HG02938 (cell line): Measurements from ENCODE around the gene LPP.

Experiments
- ATAC-seq: cut with Tn5 transposase; IDR thresholded peaks from one replicate; pipeline ENCODE4 v1.9.1; 2021; ENCODE audit warnings: mild to moderate bottlenecking, moderate library complexity; ENCODE audit not compliant: unreplicated experiment

Gene LPP

DNA sequence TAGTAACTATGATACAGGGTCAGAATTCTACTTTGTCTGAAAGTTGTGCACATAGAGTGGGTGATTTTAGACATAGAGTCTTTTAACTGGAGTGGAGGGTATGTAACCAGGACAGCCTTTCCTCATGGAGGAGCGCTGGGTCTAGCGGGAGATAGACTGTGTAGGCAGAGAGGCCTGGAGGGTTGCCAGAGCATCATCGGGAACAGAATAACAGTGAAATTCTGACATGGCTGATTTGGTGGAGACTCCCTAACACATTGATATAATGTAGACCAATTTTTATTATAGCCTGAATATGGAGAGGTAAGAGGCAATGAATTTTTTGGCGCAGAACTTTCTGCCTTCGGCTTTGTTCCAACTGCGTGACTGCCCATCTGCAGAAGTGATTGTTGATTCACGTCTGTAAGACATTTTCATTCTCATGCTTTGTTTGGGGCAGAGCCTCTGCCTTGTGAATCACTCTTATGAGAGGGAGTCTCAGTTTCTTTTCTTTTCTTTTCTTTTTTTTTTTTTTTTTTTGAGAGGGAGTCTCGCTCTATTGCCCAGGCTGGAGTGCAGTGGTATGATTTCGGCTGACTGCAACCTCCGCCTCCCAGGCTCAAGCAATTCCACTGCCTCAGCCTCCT lies 16.0 kb downstream of the LPP start:
- ATAC-seq: no peak

DNA sequence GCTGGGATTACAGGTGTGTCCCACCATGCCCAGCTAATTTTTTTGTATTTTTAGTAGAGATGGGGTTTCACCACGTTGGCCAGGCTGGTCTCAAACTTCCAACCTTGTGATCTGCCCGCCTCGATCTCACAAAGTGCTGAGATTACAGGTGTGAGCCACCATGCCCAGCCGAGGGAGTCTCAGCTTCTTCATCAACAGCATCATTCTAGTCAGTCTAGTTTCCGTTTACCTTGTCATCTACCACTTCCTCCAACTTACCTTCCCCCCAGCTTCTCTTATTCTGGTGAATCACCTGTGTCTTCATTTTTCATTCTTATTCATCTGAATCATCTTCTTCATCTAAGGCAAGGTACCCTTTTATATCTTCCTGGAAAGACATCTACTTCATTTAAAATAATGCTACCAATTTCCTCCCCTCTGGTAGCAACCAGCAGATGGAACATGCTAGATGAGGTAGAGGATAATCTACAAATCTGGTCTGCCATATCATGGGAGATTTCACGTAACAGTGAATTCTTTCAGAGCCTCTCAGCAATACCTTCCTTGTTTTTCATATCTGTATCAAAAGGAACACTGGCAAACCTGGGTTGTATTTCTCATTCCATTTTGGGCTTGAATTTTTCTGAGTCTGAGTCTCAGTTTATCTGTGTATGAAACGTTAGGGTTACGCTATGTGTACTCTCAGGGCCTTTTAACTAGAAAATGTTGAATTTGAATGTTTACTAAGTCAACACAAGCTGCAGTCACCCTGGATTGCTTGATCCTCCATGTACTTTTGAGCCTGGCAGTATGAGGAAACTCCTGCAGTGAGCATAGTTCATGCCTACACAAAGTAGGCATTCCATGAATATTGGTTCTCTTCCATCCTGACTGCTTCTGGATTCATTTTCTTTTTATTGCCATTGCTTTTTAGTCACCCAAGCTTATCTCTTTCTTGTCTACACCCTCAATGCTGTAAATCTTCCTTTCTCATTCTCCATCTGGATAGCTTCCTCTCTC lies 16.8 kb downstream of the LPP start:
- no peak for ATAC-seq

- no peak for ATAC-seq
Measured at GRCh38 chr3:188171682-188172467, 17.9 kb downstream of the LPP start.

DNA sequence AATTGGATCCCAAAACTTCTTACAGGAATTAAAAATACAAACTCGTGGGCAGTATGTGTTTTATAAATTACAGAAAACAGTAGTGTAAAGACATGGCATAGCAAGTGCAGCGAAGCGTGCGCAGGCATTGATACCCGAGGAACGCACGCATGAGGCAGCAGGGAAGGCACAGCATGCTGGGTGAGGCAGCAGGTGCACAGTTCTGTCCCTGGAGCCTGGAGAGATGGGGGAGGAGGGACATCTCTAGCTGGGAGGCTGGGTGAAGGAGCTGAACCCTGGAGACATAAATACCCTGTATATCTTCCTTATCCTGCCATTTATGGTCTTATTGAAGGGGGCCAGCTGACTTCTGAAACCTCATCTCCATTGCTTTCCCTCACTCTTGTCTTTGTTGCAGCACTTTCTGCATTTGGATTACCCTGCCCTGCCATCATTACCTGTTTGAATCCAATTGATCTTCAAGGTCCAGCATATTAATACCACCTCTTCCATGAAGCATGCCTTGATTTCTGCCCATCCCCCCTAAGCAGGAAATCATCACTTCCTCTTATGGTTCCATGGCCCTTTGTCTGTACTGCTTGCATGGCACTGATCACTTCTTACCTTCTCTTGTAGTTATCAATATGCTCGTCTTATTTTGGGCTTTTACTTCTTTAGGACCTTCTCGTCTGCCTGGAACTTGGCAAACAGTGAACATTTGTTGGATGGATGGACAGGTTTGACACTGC lies 20.5 kb downstream of the LPP start:
- ATAC-seq: no peak

- no peak for ATAC-seq
Measured at GRCh38 chr3:188176476-188176875, 22.5 kb downstream of the LPP start.

GRCh38 chr3:188176884-188177283 lies 22.9 kb downstream of the LPP start:
- no peak for ATAC-seq

DNA sequence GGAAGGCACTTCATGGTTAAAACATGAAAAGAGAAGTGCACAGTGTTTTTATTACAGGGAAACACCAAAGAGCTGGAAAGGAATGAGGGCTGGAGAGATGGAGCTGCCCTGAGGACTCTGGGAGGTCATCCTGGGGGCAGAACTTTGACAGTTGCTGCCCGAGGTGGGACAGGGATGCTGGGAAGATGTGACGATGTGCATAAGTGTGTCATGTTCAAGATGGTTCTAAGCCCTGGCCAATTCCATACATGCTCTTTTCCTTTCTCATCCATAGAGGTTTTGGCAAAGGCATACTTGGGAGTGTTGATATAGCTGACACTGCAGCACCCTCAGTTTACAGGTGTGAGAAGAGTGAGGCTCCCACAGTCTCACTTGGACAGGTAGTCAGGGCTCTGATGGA lies 23.8 kb downstream of the LPP start:
- no peak for ATAC-seq

- no peak for ATAC-seq
Measured at GRCh38 chr3:188178293-188178936, 24.5 kb downstream of the LPP start.

DNA sequence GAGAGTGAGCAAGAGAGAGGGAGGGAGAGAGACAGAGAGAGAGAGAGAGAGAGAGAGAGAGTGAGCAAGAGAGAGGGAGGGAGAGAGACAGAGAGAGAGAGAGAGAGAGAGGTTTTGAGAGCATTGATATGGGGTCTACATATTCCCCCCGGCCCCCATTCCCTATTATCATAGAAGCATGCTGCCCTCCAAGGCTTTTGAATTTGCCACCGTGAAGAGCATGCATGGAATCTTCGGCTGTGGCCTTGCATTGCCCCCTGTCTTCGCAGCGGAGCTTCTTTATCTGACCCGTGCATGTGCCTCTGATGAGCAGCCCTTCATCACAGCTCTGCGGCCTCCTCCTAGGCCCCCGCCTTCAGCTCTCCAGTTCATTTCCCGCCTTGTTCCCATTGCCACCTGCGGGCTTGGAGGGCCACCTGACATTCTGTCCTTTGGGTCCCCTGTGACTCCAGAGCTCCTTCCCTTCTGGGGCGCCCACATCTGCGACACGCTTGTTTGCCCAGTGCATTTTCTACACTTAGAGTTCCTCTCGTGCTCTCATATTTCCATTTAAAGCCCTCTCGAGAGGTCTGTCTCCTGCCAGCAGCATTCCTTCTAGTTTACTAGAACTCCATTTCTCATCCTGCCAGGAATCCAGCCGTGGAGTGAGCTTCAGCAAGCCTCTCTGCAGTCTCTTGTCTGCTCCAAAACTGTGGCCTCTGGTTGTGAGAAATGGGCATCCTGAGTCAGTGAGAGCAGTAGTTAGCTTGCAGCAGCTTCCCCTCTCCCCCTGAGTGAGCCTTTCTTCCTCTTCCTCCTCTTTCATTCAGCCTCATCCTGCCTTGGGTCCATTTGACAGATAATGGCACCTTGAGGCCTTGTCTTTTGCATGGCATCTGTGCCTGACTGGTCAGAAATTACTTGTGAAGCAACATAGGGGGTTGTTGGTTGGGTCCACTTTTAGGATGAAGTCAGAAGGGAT lies 25.3 kb downstream of the LPP start:
- no peak for ATAC-seq

GRCh38 chr3:188180114-188180513 lies 26.2 kb downstream of the LPP start:
- no peak for ATAC-seq

DNA sequence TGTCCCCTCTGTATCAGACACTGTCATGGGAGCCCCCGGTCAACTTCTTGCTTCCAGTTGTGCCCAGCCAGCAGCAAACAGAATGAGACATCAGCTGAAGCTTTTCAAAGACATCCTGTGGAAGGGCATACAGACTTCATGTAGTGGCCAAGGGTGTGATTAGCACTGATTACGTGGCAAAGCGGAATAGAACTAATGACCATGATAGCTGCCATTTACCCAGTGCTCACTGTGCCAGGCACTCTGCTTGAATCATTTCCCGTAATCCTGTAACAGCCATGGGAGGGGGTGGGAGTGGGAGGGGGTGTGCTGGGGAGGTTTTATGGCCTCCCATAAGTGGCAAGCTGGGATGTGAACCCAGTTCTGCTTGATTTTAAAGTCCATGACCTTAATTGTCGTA lies 29.5 kb downstream of the LPP start:
- no peak for ATAC-seq

DNA sequence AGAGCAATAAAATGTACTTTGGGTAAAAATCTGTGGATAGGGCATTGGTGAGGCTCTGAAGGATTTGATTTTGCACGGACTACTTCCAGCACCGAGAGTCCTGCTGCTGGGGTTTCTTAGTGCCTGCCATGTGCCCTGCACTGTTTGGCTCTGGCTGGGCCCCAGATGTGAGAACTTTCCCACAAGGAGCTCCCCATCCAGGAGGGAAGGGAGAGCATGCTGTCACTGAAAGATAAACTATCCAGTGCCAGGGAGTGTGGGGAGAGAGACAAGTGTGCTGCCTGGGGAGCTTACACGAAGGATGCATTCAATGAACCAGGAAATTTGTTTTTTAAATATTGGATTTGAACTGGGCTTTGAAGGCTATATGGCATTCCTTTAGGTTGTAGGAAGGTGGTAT lies 30.2 kb downstream of the LPP start:
- ATAC-seq: no peak

DNA sequence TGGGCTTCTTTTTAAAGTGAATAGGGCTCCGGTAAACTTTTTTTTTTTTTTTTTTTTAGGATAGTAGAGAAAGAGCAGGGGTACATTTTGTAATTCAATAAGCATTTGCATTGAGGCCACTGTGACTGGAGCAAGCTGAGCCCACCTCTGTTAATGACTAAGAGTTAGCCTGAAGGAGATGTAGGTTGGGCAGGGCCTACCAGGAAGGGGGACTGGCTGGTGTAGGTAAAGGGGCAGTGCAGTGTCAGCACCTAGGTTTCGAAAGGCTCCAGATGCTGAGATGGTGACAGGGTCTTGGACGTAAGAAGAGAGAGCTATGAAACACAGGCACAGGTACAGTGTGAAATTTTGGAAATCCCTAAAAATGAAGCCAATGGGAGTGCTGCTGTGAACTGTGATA lies 30.7 kb downstream of the LPP start:
- no peak for ATAC-seq

DNA sequence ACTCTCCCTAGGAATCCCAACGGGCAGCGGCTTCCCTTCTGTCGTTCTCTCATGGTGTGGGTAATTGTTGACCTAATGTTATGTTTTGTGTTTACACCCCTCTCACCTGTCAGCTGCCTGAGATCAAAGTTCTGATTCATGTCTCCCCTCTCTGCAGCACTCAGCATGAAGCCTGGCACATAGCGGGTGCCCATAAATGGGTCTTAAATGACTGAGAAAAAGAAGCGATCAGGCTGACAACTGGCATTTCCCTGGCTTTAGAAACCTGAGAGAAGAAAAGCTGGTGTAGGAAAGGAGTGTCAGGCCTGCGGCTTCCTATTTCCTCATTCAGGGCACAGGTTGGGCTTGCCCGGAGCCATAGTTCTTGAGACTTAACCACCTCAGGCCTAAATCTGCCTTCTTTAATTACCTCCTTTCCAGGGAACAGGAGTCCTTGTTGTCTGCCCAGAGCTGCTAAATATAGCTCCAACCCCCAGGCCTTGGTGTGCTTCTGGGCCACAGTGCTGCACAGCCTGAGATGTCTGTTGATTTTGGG lies 31.8 kb downstream of the LPP start:
- ATAC-seq: no peak

DNA sequence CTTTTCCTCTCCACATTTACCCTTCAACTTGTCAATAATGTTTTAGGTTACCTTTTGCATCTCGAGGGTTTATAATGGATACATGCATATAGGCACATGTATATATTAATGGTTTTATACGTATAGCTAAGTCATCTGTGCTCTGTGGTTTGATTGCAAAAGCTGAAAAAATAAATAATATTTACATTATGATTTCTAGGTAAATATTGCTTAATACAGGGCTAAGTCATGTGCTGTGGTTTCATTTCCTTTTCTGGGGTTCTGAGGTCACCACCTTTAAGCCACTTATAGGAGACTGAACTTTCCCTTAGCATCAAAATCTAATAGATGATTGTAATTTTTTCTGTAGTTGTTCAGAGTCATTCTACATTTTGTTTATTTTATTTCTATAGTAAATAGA lies 33.1 kb downstream of the LPP start:
- ATAC-seq: no peak

DNA sequence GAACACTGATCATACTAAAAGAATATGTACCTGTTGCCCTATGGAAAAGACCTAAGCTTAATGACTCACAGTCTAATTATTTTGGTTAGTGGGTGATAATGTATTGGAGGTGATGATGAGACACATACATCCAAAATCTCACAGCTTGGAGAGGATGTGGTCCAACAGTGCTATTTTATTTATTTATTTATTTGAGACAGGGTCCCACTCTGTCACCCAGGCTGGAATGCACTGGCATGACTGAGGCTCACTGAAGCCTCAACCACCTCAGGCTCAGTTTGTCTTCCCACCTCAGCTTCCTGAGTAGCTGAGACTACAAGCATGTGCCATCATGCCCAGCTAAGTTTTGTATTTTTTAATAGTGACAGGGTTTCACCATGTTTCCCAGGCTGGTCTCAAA lies 35.0 kb downstream of the LPP start:
- no peak for ATAC-seq

- no peak for ATAC-seq
Measured at GRCh38 chr3:188191460-188191859, 37.5 kb downstream of the LPP start.

DNA sequence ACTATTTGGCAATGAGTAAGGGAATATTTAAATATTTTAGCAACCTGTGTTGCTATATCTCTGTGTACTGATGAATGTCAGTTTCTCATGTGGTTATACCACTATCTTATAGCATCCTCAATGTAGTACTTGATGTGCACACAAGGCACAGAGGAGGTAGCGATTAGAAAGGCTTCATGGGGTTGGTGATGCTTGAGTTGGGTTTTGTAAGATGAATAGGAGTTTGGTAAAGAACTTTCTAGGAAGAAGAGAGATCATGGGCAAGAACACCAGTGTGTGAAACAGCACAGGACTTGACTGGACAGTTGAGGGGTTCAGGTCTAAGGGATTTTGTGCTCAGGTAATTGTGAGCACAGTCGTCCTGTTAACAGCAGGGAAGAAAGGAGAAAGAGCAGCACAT lies 38.1 kb downstream of the LPP start:
- ATAC-seq: no peak

GRCh38 chr3:188194332-188194731 lies 40.4 kb downstream of the LPP start:
- no peak for ATAC-seq
